ENCODE results near the gene SUPT20HL1.

The SUPT20HL1 gene

DNA sequence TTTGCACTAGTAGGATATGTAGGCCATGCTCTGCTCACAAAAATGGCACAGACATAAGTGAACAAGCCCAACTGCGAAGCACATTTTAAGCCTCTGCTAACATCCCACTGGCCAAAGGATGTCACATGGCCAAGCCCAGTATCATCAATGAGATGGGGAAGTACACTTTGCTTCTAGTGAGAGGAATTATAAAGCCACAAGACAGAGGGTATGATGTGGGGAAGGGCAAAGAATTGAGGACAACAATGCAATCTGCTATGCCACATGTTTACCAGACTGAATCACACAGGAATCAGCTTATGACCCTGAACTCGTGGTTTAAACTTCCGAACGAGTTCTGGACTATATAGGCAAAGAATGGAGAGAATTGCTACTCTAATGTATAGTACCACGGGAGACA lies 39.1 kb downstream of the SUPT20HL1 start:
- no peak for DNase-seq

DNA sequence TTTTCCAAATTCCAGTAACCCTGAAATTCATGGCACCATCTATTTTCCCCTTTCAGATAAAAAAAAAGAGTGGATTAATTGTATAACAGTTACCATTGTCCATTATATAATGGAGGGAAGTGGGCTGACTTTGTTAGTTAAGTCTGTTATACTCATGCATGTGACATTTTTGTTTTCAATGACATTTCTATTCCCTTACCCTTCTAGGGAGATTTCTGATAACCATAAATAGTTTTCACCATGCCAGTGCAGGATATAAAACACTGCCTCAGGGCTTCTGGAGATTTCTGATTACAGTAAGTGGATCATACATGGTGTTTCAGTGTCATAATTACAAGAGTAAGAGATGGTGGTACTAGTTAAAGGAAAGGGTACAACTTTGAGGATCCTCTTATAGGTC lies 45.5 kb downstream of the SUPT20HL1 start:
- no peak for DNase-seq
